Kidney tubule cell (primary cell): ENCODE data around the gene FOXC2.

ENCODE experiments used
- DNase-seq: peaks from one replicate; pipeline ENCODE4 v3.0.0-alpha.2; 2018; ENCODE audit warnings: low spot score

FOXC2 gene

DNA sequence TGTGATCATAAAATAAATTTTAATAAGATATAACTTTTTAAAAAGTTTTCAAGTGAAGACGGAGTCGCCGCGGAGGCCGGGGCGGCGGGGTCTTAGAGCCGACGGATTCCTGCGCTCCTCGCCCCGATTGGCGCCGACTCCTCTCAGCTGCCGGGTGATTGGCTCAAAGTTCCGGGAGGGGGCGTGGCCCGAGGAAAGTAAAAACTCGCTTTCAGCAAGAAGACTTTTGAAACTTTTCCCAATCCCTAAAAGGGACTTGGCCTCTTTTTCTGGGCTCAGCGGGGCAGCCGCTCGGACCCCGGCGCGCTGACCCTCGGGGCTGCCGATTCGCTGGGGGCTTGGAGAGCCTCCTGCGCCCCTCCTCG, at the start of gene FOXC2:
Gene FOXC2, plus strand, starts transcription at position 229 of the 365 bp plus-strand sequence. CDS start 507 bp downstream, outside the sequence.
- peak; percentile 81 for DNase-seq

DNA sequence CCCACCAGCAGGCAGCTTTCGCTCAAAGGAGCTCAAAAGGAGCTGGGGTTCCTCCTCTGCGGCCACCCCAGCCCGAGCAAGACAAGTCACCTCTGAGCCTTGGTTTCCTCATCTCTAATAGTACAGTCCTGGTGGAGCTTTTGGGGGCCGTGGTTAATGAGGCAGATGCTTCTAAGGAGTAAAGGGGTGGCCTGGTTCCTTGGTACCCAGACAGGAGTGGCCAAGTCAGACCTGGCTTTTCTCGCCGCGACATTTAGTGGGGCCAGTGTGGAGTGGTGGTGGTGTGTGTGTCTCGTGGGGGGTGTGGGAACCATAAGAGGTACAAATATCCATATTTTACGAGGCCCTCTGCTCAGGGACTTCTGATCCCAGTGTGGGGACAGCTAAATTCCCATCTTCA, 49.6 kb upstream of the FOXC2 start:
- DNase-seq, result no peak

DNA sequence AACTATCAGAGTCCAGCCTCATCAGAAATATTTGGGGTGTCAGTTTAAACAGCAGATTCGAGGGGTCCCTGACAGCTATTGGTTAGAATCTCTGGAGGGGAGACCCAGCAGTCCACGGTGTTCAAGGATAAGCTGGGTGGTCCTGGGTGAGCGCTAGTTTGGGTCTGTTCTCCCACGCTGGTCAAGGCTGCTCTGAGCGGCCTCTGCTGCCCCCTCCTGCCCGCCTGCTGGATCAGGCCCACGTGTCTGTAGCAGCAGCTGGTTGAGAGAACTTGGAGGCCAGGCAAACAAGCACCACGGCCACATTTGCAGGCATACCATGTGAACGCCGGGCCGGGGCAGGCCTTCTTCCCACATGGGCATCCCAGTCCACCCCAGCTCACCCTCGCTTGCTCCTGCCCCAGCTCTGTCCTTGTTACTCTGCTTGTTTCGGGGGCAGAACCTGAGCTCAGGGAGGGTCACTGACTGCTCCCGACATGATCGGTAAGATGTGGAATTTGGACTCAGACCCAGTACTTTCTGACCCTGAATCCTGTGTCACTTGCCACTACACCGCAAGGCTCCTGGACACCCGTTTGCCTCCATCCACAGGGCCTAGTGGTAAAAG, 48.9 kb upstream of the FOXC2 start:
- DNase-seq, result peak; percentile 52

DNA sequence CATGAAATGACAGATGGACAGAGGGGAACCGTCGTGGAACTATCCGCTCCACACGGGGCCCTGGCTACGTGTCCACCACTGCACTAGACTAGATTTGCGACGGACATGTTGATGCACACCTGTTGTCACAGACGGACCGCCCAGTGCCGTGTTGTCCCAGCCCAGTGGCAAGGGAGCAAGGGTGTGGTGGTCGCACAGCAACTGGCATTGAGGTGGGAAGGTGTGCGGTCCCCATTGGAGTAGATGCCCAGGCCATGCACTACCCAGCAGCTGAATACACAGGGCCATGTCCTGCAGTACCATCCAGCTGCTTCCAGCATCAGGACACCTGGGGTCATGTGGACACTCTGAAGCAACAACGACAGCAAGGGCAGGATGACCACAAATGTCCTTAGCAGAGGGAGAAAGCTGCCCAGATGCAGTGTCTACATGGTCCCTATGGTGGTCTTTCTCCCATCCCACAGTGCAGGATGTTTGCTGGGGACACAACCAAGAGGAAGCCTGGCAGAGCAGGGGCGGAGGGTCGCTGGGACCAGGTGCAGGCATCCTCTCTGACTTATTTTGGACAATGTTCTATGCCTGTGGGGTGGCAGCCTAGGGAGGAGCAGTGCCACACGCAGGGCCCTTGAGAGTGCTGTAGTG, 47.5 kb upstream of the FOXC2 start:
- no peak for DNase-seq

DNA sequence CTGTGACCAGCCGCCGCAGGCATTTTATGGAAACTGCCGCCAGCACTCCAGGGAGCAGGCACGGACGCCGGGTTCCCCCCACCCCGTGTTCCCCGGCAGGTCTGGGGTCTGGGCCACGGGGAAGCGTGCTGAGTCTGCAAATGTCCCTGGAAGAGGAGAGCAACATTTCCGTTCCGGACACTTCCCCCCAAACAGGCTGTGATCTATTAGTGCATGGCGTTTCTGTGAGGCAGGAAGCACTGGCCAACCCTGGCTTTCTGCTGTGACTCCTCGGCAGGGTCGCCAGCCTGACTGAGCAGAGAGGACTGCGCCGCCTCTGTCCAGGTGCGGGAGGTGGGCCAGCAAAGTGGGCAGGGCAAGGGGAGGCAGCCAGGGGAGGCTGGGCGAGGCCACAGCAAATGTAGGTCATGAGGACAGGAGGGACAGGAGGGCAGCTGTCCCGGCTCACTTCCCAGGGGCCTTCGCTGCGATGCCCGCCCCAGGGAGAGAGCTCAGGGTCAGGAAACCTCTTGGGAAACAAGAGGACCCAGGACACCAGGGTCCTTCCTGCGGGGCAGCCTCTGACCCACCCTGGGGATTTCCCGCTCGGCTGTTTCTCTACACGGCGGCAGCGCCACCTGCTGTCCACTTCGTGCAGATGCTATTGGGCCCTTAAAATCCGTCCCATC, 46.8 kb upstream of the FOXC2 start:
- peak; percentile 59 for DNase-seq

DNA sequence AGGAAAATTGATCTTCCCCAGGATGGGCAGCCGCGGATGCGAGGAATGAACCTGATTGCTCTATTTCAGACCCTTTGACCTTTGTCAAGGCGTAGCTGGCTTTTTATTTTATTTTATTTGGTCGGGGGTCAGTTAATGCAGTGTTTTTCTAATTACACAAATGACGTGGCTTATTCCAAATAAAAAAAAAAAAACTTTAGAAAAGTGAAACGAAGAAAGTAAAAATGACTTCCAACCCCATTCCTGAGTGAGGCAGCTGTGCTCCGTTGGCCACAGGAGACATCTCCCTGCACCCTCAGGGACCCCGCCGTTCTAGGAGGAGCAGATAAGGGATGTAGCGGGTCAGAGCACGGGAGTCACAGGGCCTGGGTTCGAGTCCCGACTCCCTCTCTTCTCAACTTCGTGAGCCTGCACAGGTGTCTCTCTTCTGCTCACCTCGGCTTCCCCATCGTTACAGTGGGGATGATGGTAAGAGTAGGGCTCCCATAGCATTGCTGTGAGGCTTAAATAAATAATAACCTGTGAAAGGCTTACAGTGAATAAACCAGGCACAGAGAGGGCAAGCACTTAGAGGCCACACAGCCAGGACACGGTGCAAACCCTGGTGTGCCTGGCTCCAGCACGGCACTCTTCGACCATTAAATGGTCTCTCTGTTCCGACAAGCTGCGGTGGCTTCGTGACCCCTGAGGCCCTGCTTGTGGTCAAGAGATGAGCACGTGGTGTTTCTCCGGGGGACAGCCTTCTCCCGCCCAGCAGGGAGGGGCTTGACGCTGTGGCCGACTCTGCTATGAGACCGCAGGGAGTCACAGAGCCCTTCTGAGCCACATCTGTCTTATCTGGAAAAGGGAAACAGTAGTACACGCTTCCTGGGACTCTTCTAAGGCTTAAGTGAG, 46.1 kb upstream of the FOXC2 start:
- no peak for DNase-seq

DNA sequence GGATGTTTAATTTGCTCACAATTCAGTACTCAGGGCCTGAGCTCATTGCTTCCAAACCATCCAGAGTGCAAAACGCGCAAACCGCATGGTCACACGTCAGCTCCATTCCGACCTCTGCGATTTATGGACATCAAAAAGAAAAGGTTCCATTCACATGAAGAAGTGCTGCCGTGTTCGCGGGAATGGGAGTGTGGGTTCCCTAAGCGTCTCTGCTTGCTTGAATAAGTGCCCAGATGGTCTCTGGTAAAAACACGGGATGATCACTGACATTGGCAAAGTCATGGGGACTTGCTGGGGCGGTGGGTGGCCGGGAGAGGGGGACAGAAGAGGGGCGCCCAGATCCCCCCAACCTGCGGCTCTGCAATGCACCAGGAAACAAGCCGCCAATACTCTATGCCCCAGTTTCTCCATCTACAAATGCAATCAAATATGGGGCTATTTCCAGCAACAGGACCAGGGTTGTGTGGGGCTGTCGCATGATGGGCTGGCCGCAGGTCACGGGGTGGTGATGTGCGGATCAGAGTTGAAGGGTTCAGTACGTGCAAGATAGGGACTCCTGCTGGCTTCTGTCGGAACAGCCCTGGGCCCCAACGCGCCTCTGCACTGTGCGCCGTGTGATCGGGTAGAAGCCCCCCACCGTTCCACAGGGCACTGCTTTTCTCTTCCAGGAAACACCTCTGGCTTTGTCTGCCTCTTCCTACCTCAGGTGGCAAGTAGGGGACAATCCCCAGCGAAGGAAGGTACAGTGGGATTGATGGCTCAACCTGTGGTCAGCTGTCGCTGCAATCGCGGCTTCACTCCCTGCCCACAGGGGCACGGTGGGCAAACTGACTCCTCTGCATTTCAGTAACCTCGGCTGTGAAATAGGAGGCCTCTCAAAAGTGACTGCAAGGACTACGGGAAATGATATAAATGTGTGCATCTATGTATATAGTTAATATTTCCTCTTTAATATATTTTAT, 45.1 kb upstream of the FOXC2 start:
- no peak for DNase-seq

DNA sequence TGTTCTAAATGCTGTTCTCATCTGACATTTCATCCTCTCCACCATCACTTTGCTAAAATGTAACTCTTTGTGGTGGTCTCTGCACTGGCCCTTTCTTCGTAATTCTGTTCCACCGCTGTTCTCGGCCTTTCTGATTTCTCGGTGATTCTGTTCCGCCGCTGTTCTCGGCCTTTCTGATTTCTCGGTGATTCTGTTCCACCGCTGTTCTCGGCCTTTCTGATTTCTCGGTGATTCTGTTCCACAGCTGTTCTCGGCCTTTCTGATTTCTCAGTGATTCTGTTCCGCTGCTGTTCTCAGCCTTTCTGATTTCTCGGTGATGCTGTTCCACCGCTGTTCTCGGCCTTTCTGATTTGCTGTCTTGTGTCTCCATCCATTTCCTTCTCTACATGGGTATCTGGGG, 44.0 kb upstream of the FOXC2 start:
- DNase-seq, result no peak

DNA sequence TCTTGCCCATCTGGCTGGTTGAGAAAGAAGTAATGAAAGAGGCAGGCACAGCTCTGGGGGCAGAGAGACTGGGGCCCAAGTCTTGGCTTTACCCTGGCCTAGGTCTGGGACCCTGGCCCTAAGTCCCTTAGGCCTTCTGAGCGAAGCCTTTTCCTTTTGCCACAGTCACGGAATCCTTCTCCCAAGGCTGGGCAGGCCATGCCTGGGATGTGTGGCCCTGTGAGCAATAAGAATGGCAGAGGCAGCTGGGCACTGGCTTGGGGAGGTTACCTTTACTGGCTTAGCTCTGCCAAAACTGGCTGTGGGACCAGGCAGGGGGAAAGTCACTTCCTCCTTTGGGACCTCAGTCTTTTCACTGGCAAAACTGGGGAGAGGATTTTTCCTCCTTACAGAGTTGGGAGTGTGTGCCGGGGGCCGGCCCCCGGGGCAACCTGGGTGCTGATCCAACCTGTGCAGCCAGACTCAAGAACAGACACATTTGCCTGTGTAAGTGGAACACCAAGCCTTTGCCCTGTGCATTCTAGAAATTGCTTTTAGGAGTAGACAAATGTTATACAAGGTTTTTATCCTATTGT, 43.4 kb upstream of the FOXC2 start:
- DNase-seq, result no peak

DNA sequence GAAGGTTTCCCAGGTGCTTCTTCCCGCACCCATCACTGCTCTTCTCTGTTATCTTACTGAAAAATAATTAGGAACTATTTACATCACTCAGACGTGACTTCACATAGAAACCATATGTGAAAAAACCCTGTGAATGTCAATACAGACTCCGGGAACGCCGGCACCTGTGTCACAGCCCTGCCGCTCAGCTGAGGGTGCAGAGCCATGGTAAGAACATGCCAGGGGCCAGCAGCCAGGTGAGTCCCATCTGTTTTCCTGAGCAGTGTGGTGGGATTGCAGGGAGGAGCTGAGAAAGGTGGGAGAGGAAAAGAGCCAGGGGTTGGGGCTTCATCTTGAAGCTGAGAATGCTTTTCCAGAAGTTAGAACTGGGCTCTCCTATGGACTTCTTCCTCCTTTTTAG, 42.6 kb upstream of the FOXC2 start:
- DNase-seq, result no peak

DNA sequence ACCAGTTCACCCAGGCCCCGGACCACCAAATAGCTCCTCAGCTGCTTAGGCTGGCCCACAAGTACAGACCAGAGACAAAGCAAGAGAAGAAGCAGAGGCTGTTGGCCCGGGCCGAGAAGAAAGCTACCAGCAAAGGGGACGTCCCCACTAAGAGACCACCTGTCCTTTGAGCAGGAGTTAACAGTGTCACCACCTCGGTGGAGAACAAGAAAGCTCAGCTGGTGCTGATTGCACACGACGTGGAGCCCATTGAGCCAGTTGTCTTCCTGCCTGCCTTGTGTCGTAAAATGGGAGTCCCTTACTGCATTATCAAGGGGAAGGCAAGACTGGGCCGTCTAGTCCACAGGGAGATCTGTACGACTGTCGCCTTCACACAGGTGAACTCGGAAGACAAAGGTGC, 40.9 kb upstream of the FOXC2 start:
- no peak for DNase-seq

DNA sequence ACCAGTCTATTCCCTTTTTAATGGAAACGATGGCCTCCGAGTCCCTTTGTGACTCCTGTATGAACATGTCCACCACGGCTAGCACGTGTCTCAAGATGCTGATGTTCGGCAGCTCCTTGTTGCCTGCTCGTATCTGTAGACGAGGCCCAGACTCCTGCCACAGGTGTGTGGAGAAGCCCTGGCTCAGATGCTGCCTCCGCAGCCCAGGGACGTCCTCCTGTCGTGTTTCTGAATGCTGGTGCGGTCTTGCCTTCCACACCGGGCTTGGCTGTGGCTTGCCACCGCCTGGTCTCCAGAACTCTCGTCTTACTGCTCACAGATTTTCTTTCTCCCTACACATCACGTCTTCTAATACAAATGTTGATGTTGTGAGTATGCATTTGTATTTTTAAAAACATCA, 39.3 kb upstream of the FOXC2 start:
- no peak for DNase-seq

DNA sequence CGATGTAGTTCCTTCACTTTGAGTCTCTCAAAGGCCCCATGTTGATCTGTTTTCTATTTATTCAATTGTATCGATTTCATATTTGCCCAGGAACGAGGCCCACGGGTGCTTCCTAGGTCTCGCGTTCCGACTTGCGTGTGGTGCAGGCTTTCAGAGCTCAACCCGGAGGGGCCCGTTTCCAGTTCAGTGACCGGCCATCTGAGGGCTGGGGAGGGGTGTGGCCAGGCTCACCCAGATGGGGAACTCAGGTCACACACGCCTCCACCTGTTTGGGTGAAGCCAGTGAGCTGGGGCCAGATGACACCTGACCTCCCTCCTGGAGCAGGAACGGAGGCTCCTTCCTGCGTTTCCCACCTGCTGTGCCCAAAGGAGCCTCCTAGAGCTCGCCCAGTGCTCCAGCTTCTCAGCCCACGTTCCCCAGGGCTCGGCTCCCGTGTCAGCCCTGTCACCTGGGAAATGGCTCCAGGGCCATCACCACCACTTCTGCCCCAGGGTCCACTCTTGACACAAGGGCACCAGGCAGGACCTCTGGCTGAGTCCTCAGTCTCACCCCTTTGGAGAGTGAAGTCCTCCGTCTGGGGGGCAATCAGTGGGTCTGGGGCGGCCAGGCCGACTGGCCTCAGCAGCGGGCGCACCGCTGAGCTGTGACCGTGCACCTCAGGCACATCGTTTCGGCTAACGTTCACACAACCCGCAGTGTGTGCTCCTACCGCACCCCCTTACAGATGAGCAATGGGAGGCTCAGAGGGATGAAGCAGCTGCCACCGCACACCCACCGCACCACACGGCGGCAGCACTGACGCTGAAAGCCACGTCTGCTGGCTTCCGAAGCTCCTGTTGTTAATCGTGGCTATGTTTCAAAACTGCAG, 38.3 kb upstream of the FOXC2 start:
- DNase-seq, result no peak

DNA sequence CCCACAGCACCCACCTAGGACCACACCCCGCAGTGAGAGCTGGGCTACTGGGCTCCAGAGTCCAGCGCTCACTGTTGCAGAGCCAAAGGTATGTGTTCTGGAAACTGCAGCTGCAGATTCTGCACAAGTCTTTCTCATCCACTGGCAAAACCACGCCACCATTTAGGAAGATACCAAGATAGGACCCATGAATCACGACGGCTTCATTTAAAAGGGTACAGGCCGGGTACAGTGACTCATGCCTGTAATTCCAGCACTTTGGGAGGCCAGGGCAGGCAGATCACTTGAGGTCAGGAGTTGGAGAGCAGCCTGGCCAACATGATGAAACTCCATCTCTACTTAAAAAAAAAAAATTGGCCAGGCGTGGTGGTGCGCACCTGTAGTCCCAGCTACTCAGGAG, 37.5 kb upstream of the FOXC2 start:
- no peak for DNase-seq

DNA sequence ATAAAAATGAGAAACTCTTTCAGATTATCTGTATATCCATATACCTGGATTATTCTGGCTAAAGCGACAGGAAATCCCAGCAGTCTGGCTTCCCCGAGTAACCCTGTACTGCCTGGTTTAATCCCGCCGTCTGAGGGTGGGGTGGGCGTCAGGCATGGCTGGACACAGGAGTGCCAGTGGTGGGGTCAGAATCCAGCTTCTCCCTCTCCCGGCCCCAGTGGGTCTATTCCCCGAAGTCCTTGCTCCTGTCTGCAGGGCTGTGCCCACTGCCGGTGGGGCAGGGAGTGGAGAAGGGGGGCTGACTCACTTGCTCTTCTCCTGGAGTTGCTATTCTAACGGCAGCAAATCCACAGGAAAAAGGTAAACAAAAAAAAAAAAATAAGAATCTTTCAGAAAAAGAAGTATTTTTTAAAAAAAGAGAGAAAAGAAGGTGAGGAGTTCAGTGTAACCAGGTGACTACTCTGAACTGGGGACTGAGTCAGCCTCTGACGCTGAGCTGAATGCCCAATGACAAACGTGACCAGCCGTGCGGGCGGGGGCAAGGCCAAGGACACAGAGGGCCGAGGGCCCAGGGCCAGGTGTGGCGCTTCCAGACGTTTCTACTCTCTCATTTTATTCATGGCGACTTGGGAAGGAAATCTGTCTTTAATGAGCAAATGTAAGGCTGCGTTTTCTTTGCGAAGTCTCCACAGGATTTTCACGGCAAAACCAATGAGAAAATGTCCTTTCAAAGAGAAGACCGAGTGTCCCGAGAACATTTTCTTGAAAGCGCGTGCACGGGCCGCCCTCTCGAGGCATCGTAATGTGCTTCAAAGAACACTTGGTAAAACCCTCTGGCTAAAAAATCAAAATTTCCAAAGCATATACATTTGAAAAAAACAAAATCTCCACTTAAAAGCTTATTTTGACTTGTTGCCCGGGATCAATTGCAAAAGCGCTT, 36.1 kb upstream of the FOXC2 start:
- DNase-seq, result no peak

DNA sequence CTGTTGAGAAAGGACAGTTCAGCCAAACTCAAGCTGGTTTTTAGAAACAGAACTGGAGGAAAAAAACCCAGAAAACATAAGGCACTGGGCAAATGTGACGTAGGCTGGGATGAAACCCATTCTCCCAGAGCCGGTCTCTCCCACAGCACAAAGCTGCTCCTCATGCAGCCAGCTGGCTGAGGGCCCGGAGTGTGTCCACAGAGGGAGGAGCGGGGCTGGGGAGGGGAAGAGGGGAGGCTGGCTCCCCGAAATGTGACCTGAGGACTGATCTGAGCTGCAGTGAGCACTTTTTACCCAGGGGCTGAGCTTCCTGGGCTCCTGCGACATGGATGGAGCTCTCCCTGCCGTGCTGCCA, 35.5 kb upstream of the FOXC2 start:
- no peak for DNase-seq

DNA sequence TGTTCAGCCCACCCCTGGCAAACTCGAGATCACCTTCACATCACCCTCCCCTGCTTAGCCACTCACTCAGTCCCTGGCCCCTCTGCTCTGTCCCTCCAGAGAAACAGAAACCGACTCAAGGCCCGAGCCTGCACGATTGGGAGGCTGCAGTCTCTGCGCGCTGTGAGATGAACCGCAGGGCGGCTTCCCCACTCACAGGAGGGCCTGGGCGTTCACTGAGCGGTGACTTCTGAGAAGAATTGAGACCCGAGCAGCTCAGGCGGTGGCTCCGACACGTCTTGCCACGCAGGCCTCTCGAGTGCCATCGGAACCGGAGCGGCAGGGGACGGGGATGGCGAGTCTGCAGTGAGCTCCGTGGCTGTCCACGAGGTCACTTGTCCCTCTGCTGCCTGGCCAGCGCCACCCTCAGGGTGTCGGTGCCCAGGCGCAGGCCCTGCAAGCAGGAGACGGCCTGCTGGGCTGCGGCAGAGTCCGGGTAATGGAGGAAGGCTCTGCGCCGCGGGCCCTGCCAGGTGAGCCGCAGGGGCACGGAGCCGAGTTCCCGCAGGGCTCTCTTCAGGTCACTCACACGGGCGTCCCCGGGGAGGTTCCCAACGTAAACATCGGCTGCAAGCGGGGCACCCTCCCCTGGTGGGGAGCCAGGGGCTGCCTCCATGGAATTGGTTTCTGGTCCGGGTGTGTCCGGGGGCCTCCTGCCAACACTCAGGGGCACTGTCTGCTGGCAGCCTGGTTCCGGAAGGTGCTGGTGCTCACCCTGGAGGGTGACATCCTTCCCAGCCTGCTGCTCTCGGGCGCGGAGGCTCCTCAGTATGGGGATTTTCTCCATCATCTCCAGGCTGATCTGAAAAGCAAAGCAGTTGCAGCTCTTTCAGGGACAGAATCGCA, 34.7 kb upstream of the FOXC2 start:
- no peak for DNase-seq

DNA sequence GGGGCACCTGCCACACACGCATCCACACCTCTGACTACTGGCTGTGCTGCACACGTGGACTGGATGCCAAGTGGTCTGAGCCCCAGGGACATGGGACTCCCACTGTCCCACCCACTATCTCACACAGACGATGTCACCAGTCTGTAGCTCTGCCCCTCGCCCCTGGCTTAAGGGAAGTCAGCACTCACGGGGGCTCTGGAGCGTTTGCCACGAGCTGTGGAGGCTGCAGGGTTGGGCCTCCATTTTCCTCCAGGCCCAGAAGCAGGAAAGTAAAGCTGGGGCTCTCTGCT, 34.2 kb upstream of the FOXC2 start:
- no peak for DNase-seq
